Stimulated activated CD8-positive, alpha-beta memory T cell treated with anti-CD3 and anti-CD28 coated beads, Interleukin-12 subunit alpha, Interleukin-12 subunit beta, amount 100 ng/mL, for 4 hours (primary cell): ENCODE measurements around the gene KCNA5.

Source experiments
- DNase-seq: peaks from one replicate; pipeline ENCODE4 v3.0.0-alpha.2; 2020; ENCODE audit warnings: low read depth

Gene KCNA5

DNA sequence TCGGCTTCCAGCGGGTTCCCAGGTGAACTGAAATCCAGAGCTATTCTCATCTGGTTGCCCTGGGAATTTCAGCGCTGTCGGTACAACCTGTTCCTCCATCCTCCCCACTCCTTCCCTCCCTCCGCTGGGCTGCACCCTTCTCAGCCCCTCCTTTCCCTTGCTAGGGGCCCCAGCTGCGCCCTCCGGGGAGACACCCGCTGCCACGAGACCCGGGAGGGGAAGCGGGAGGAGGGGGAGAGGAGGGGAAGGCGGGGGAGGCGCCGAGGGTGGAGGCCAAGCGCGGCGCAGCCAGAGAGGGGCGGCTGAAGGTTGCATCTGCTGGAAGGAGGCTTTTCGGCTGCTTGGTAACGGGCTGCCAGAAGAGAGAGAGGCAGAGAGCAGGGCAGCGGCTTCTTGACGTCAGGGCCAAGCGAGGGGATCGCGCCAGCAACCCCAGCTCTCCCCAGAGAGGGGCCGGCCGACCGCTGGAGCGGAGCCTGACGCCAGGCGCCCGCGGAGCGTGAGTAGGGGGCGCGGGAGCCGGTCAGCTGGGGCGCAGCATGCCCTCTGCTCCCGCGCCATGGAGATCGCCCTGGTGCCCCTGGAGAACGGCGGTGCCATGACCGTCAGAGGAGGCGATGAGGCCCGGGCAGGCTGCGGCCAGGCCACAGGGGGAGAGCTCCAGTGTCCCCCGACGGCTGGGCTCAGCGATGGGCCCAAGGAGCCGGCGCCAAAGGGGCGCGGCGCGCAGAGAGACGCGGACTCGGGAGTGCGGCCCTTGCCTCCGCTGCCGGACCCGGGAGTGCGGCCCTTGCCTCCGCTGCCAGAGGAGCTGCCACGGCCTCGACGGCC is at the start of gene KCNA5:
TSS of gene KCNA5 (plus strand) at position 291 of the 831 bp plus-strand sequence. CDS start at position 560, 269 bp downstream.
- no peak for DNase-seq

DNA sequence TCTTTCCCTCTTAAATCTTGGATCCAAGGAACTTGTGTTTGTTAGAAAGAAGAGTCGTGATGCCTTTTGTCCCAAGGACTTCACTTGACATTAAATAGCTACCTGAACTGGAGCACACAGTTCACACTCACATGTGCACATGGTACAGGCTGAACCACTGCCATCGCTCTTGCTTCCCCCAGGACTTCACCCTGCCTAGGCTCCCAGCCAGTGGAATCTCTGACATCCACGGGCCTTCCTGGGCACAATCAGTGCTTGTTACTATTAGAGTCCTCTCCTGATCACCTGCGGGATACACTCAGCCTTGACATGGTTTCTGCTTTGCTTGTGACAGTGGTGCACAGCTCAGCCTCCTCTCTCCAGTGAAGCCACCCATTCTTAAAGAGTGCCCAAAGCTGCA is 49.1 kb upstream of the KCNA5 start:
- DNase-seq = no peak

DNA sequence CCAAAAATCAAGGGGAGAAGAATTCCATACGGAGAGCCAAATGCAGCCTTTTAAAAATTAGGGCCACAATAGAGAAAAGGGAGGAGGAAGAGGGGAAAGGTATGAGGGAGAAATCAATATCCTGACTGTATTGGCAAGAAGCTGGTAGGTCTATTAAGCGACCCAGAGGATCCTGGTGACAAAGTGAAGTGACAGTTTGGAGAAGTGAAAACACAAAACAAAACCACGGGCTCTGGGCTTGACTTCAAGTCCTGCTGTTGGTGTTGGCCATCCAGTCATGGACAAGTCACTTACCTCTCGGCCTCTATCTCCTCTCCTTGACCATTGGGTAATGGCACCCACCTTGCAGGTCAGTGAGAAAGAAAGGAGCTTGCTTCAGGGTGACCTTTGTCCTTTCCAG is 47.0 kb upstream of the KCNA5 start:
- no peak for DNase-seq

DNA sequence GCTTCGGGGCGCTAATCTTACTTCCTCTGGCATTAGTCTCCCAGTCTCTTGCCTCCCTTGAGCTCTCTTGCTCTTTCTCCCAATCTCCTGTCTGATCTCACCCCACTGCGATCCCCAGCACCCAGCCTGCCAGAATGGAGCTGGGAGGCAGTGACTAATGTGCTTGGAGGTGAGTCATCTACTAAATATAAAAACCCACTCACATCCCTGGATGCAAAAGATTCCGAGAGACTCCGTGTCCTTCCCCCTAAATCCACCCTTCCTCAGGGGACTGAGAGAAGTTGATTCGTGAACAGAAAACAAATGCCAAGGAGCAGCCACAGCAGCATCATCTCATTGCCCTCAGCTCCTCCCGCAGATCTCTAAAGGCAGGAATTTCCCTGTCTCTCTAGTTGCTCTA is 45.7 kb upstream of the KCNA5 start:
- no peak for DNase-seq

- no peak for DNase-seq
Measured at GRCh38 chr12:5000204-5000603, 43.5 kb upstream of the KCNA5 start.

DNA sequence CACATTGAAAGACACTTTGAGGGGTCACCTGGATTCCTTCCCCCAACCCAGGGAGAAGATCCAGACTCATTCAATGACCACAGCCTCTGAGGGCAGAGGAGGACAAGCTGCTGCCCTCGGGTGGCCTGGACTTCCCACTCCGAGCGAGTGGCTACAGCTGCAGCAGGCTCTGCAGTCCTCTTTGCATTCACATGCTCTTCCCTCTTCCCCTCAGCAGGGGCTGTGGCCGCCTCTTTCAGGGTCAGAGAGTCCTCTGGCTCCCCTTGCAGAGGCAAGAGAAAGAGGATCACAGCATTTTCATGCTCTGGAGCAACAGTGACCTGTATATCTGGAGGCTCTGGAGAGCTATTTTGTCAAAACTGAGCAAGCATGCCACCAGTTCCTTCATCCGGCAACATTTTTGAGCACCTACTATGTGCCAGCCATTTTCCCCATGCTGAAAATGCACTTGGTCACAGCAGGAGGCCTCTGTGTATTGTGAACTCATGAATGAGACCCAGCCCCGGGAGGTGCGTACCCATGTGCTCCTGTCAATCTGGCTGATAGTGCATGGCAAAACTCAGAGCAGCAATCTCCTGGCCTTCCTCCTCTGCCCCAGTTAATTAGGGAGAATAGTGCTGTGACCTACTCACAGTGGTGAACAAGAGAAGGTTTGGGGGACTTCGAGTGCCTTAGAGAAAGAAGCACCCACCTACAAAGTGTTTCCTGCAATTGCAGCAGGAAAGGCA is 42.9 kb upstream of the KCNA5 start:
- no peak for DNase-seq

GRCh38 chr12:5003025-5003666 is 40.5 kb upstream of the KCNA5 start:
- no peak for DNase-seq

- no peak for DNase-seq
Measured at GRCh38 chr12:5008661-5009060, 35.0 kb upstream of the KCNA5 start.

GRCh38 chr12:5010151-5010550 is 33.5 kb upstream of the KCNA5 start:
- no peak for DNase-seq

DNA sequence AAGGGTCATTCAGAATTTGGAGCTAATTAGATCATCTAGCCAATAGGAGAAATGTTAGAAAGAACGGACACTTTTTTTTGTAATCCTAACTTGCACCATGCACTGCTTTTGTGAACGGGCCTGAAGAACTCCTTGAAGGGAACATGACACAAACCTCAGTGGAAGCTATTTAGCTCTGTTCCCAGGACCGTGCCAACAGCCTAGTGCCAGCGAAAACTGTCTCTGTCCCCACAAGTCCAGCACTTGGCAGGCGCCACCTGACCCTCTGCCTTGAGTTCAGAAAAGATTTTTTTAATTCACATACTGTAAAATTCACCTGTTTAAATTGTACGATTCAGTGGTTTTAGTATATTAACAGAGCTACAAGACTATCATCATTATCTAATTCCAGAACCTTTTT is 31.3 kb upstream of the KCNA5 start:
- no peak for DNase-seq

- DNase-seq = no peak
Measured at GRCh38 chr12:5013266-5013730, 30.4 kb upstream of the KCNA5 start.

GRCh38 chr12:5014269-5014668 is 29.4 kb upstream of the KCNA5 start:
- DNase-seq = no peak

GRCh38 chr12:5015711-5016492 is 27.8 kb upstream of the KCNA5 start:
- no peak for DNase-seq

- no peak for DNase-seq
Measured at GRCh38 chr12:5016526-5016925, 27.2 kb upstream of the KCNA5 start.

DNA sequence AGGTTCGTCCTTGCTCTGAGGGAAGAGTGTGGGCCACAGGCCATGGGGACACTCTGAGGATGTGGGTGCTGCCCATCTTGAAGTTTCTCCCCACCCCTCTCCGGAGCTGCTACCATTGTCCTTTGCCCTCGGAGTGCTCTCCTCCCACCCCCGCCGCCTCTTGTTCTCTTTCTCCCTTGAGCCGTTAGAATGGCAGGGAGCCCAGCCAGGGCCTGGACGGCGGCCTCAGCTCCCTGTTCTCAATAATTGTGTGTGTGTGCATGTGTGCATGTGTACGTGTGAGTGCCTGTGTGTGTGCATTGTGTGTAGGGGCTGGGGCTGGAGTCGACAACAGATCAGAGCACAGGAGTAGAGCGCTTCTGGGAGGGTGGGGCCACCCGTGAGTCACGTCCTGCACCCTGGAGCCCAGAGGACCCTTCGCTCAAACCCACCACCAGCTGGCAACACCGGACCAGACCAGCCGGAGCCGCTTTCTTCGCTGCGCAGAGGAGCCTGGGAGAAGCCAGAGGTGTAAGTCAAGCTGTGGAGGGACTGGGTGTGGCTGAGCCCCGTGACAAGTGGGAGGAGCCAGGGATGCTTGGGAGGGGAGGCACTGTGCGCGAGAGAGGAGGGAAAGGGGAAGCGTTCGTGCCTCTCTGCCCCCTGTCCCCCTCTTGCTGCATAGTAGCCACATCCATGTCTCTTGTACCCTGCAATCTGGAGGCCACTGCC is 25.9 kb upstream of the KCNA5 start:
- no peak for DNase-seq

- no peak for DNase-seq
Measured at GRCh38 chr12:5018677-5019076, 25.0 kb upstream of the KCNA5 start.

GRCh38 chr12:5022025-5022424 is 21.7 kb upstream of the KCNA5 start:
- DNase-seq = no peak

DNA sequence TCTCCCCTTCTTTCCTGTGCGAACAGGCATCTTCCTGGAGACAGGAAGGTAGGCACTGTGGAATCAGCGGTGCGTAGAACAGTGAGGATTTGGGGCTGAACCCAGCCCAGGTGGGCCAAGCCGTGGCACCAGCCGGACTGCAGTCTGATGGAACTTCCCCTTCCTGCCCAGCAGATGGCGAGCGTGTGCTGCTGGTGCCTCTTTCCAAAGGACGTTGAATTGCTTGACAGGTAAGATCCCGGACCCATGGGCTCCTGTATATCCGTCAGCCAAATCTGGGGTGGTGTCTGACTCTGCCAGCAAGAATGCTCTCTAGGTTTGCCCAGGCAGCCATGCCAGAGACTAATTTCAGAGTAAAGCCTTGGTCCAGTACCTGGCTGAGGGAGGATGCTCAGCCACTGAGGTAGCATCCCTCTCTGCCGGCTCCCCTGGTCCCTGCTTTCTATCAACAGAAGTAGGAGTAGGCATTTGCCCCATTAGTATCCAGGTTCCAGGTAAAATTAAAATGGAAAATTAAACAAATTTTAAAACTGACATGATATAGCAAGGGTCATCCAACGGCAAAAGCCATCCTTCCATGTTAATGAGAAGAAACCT is 21.1 kb upstream of the KCNA5 start:
- no peak for DNase-seq

DNA sequence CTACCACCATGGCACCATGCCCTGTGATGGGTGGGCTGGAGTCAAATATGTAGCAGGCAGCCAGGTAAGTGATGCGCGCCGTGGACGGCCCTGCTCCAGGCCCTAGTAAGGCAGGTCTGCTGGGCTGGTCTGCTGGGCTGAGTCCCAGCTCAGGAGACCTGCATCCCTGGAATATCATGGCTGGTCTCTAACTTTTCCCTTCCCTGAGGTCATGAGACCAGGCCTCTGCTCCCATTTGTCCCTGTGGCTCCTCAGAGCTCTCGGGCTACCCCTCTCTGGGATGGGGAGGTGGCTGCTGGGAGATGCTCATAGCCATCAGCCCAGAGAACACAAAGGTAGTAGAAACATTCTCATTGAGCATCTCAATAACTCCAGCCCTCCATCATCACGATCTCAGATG is 19.8 kb upstream of the KCNA5 start:
- no peak for DNase-seq

GRCh38 chr12:5026342-5026938 is 17.2 kb upstream of the KCNA5 start:
- no peak for DNase-seq
